H9 (cell line): ENCODE results near the gene MAPK8IP3. TPM values are rescaled to one million over a fixed set of nuclear protein-coding genes. Genes with fewer than 3 reads are reported as not detected.

Experiments
- DNase-seq: peaks from one replicate; pipeline ENCODE4 v3.0.0-alpha.2; 2017
- H2AFZ ChIP-seq: one replicate; pipeline ENCODE4 v1.6.1; 2013; ENCODE audit warnings: mild to moderate bottlenecking, low read length, control low read depth, moderate library complexity
- H2AK5ac ChIP-seq: 2 replicates; pipeline ENCODE4 v1.6.1; 2013; ENCODE audit warnings: low read length, control low read depth, mixed read lengths; ENCODE audit not compliant: insufficient read length
- H2BK120ac ChIP-seq: one replicate; pipeline ENCODE4 v1.6.1; 2013; ENCODE audit warnings: low read depth, mild to moderate bottlenecking, low read length, control low read depth, inconsistent platforms; ENCODE audit not compliant: poor library complexity, severe bottlenecking
- H2BK12ac ChIP-seq: 2 replicates; pipeline ENCODE4 v1.6.1; 2013; ENCODE audit warnings: low read length, control low read depth, mixed read lengths, low read depth; ENCODE audit not compliant: insufficient read length
- H2BK15ac ChIP-seq: 2 replicates; pipeline ENCODE4 v1.6.1; 2013; ENCODE audit warnings: low read depth, low read length, control low read depth
- H2BK20ac ChIP-seq: one replicate; pipeline ENCODE4 v1.6.1; 2013; ENCODE audit warnings: low read depth, mild to moderate bottlenecking, low read length, control low read depth, inconsistent platforms; ENCODE audit not compliant: poor library complexity, severe bottlenecking
- H2BK5ac ChIP-seq: 2 replicates; pipeline ENCODE4 v1.6.1; 2013; ENCODE audit warnings: low read length, control low read depth, mixed read lengths; ENCODE audit not compliant: insufficient read length
- H3K14ac ChIP-seq: 2 replicates; pipeline ENCODE4 v1.6.1; 2013; ENCODE audit warnings: low read length, control low read depth; ENCODE audit not compliant: insufficient read depth
- H3K18ac ChIP-seq: 2 replicates; pipeline ENCODE4 v1.6.1; 2013; ENCODE audit warnings: low read depth, mild to moderate bottlenecking, mixed read lengths, low read length, control low read depth; ENCODE audit not compliant: insufficient read length
- H3K23ac ChIP-seq: 2 replicates; pipeline ENCODE4 v1.6.1; 2013; ENCODE audit warnings: low read length, control low read depth, mixed read lengths, low read depth; ENCODE audit not compliant: insufficient read length
- H3K23me2 ChIP-seq: 2 replicates; pipeline ENCODE4 v1.6.1; 2013; ENCODE audit warnings: low read depth, mild to moderate bottlenecking, mixed read lengths, low read length, control low read depth; ENCODE audit not compliant: insufficient read length, poor library complexity, severe bottlenecking
- H3K27ac ChIP-seq: 2 replicates; pipeline ENCODE4 v1.5.1; 2013; ENCODE audit warnings: low read length, control low read depth, mixed read lengths, low read depth; ENCODE audit not compliant: insufficient read length
- H3K27me3 ChIP-seq: 2 replicates; pipeline ENCODE4 v1.6.1; 2013; ENCODE audit warnings: low read length, control low read depth, inconsistent platforms; ENCODE audit not compliant: insufficient read depth
- H3K4ac ChIP-seq: 2 replicates; pipeline ENCODE4 v1.6.1; 2013; ENCODE audit warnings: low read depth, mild to moderate bottlenecking, control low read depth, inconsistent platforms, low read length, moderate library complexity
- H3K4me1 ChIP-seq: 2 replicates; pipeline ENCODE4 v1.6.1; 2013; ENCODE audit warnings: low read length, control low read depth, inconsistent platforms; ENCODE audit not compliant: insufficient read depth
- H3K4me2 ChIP-seq: 2 replicates; pipeline ENCODE4 v1.6.1; 2013; ENCODE audit warnings: low read length, control low read depth, mixed read lengths; ENCODE audit not compliant: insufficient read length, insufficient read depth
- H3K56ac ChIP-seq: 2 replicates; pipeline ENCODE4 v1.6.1; 2013; ENCODE audit warnings: low read depth, mild to moderate bottlenecking, mixed read lengths, low read length, control low read depth; ENCODE audit not compliant: insufficient read length
- H3K79me1 ChIP-seq: 2 replicates; pipeline ENCODE4 v1.6.1; 2013; ENCODE audit warnings: low read depth, mild to moderate bottlenecking, moderate library complexity, low read length, control low read depth, inconsistent platforms; ENCODE audit not compliant: insufficient read depth, poor library complexity, severe bottlenecking
- H3K79me2 ChIP-seq: 2 replicates; pipeline ENCODE4 v1.6.1; 2013; ENCODE audit warnings: low read length, control low read depth, inconsistent platforms; ENCODE audit not compliant: insufficient read depth
- H3K9ac ChIP-seq: 2 replicates; pipeline ENCODE4 v1.6.1; 2013; ENCODE audit warnings: low read length, control low read depth, mixed read lengths; ENCODE audit not compliant: insufficient read length; ENCODE audit errors: extremely low read depth
- H3K9me3 ChIP-seq: one replicate; pipeline ENCODE4 v1.6.1; 2013; ENCODE audit warnings: low read depth, low read length, inconsistent platforms; ENCODE audit not compliant: control insufficient read depth
- H3T11ph ChIP-seq: one replicate; pipeline ENCODE4 v1.6.1; 2013; ENCODE audit warnings: mild to moderate bottlenecking, low read length, control low read depth, inconsistent platforms
- H4K20me1 ChIP-seq: one replicate; pipeline ENCODE4 v1.6.1; 2013; ENCODE audit not compliant: control insufficient read depth, insufficient read length, insufficient read depth
- H4K5ac ChIP-seq: 2 replicates; pipeline ENCODE4 v1.6.1; 2013; ENCODE audit warnings: low read depth, mild to moderate bottlenecking, mixed read lengths, low read length, control low read depth; ENCODE audit not compliant: insufficient read length
- H4K8ac ChIP-seq: replicated peaks from 2 replicates; pipeline ENCODE4 v1.6.1; 2013; ENCODE audit warnings: low read length, control low read depth, mixed read lengths, low read depth; ENCODE audit not compliant: insufficient read length
- H4K91ac ChIP-seq: 2 replicates; pipeline ENCODE4 v1.6.1; 2013; ENCODE audit warnings: low read depth, mild to moderate bottlenecking, moderate library complexity, mixed read lengths, low read length, control low read depth; ENCODE audit not compliant: insufficient read length
- H3K27ac Mint-ChIP-seq, 3 experiments: 2 replicates in 2 of 3; 3 replicates in 1 of 3; pipeline ENCODE4 v1.8.0; 2020 to 2021; ENCODE audit warnings: mixed read lengths in 3 of 3, mild to moderate bottlenecking in 1 of 3, moderate library complexity in 1 of 3
- H3K27me3 Mint-ChIP-seq: 2 replicates; pipeline ENCODE4 v1.8.0; 2021; ENCODE audit warnings: low read depth, mild to moderate bottlenecking, moderate library complexity, mixed read lengths
- H3K36me3 Mint-ChIP-seq, 3 experiments: 2 replicates in 2 of 3; 3 replicates in 1 of 3; pipeline ENCODE4 v1.8.0; 2020 to 2021; ENCODE audit warnings: low read depth in 3 of 3, mixed read lengths in 3 of 3; ENCODE audit not compliant: insufficient read depth in 1 of 3
- H3K4me1 Mint-ChIP-seq, 2 experiments: 2 replicates each; pipeline ENCODE4 v1.8.0; 2020; ENCODE audit warnings: mixed read lengths in 2 of 2
- H3K4me3 Mint-ChIP-seq, 2 experiments: 2 replicates in 1 of 2; 3 replicates in 1 of 2; pipeline ENCODE4 v1.8.0; 2020 to 2021; ENCODE audit warnings: mild to moderate bottlenecking in 2 of 2, mixed read lengths in 2 of 2, moderate library complexity in 1 of 2
- H3K9me3 Mint-ChIP-seq, 2 experiments: 2 replicates in 1 of 2; 3 replicates in 1 of 2; pipeline ENCODE4 v1.8.0; 2020; ENCODE audit warnings: mild to moderate bottlenecking in 2 of 2, mixed read lengths in 2 of 2, moderate library complexity in 1 of 2
- WGBS: extraction: QIAGEN DNeasy Blood & Tissue Kit; methylation state at CpG from one replicate; pipeline ENCODE4 v1.1.7; 2013; ENCODE audit warnings: missing lambda C conversion rate, low lambda C conversion rate, mixed read lengths; ENCODE audit not compliant: insufficient read length; ENCODE audit errors: extremely low coverage; 5-methylcytosine and 5-hydroxymethylcytosine counted together
- total RNA-seq: library from RNA; stranded (reverse); gene quantifications from 2 replicates; pipeline ENCODE4 v1.2.1, GENCODE V29; 2021
- TF ChIP-seq, protein P1 (sequence below): fragments of 200-600 bp; sonication (generic); conservative IDR thresholded peaks from 3 replicates; pipeline ENCODE4 v1.8.0; 2021; ENCODE audit warnings: antibody characterized with exemption, mild to moderate bottlenecking

The MAPK8IP3 gene
- total RNA-seq, 1 experiment from 2014 or later = 51.3 TPM

GRCh38 chr16:1674306-1674705, 31.7 kb upstream of the MAPK8IP3 start:
- Histone ChIP-seq H2BK20ac (no peak overlapping the region), H3K27me3 (no peaks in the 10 kb centered on the region), H3K9ac (no peak overlapping the region), H3K56ac (no peak overlapping the region), H4K5ac (no peak overlapping the region), H3K4me2 (no peak overlapping the region), H3K4ac (no peak overlapping the region), H3K4me1 (no peaks in the 10 kb centered on the region), H3K14ac (no peak overlapping the region), H3K9me3 (no peaks in the 10 kb centered on the region), H2BK120ac (no peak overlapping the region), H2BK12ac (no peak overlapping the region), H4K91ac (no peak overlapping the region), H4K8ac (no peak overlapping the region), H3K79me1 (no peaks in the 10 kb centered on the region), H2BK5ac (no peak overlapping the region), H2AK5ac (no peak overlapping the region), H3K23me2 (peaks cover 6% of the 10 kb centered on the region), H3K27ac (no peak overlapping the region), H3K79me2 (peaks cover 9% of the 10 kb centered on the region), H3K18ac (no peak overlapping the region), H2AFZ (no peak overlapping the region), H4K20me1 (no peaks in the 10 kb centered on the region), H2BK15ac (no peak overlapping the region), H3K23ac (no peak overlapping the region), H3T11ph (no peak overlapping the region)
- WGBS = no CpG with 5 or more reads among the region's 7 CpGs
- TF ChIP-seq, protein P1, sequence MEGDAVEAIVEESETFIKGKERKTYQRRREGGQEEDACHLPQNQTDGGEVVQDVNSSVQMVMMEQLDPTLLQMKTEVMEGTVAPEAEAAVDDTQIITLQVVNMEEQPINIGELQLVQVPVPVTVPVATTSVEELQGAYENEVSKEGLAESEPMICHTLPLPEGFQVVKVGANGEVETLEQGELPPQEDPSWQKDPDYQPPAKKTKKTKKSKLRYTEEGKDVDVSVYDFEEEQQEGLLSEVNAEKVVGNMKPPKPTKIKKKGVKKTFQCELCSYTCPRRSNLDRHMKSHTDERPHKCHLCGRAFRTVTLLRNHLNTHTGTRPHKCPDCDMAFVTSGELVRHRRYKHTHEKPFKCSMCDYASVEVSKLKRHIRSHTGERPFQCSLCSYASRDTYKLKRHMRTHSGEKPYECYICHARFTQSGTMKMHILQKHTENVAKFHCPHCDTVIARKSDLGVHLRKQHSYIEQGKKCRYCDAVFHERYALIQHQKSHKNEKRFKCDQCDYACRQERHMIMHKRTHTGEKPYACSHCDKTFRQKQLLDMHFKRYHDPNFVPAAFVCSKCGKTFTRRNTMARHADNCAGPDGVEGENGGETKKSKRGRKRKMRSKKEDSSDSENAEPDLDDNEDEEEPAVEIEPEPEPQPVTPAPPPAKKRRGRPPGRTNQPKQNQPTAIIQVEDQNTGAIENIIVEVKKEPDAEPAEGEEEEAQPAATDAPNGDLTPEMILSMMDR = no peak
- Mint-ChIP-seq H3K36me3 (peaks cover 33 to 72% (median 62%) of the 10 kb centered on the region in 3 experiments; a peak in 6 of 7 replicates), H3K4me1 (peaks cover 9% of the 10 kb centered on the region in 2 experiments; a peak in 3 of 4 replicates), H3K27ac (no peak overlapping the region), H3K27me3 (no peaks in the 10 kb centered on the region; the same call in 1 of the 2 replicates), H3K9me3 (no peaks in the 10 kb centered on the region; a peak in 1 of 5 replicates), H3K4me3 (no peak overlapping the region)
- DNase-seq = no peak
